ENCODE measurements around the gene AQP4. TPM values are rescaled to one million over a fixed set of nuclear protein-coding genes. Genes with fewer than 3 reads are reported as not detected.

Gene AQP4
- total RNA-seq, 1 donor from 2014 or later = not detected

DNA sequence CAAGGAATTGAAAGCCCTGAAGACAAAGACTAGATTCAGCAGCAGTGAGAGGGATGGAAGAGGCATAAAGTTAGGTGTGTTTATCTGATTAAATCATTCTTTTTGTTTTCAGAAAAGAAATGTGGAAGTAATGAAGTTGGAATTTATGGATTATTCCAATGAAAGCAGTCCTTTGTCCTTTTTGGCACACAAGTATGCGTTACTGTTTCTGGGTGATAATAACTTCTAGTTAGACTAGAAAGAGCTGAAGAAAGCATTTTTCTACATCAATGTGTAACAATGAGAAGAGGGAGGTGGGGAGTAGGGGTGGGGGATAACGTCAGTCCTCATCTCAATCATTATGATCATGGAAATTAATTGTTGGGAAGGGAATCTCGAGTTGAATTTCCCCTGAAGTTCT, 53.0 kb downstream of the AQP4 start:
- H3K27me3 Mint-ChIP-seq (ENCODE audit: low read depth) = peaks cover 10% of the 10 kb centered on the region
- H3K27ac Mint-ChIP-seq (ENCODE audit: unreplicated experiment) = no peak overlapping the region
- no peak overlapping the region for H3K4me3 Mint-ChIP-seq (ENCODE audit: unreplicated experiment)
- DNase-seq (ENCODE audit: low spot score) = no peak
- H3K4me1 Mint-ChIP-seq (ENCODE audit: low read depth) = no peaks in the 10 kb centered on the region
- TF ChIP-seq, protein P1, sequence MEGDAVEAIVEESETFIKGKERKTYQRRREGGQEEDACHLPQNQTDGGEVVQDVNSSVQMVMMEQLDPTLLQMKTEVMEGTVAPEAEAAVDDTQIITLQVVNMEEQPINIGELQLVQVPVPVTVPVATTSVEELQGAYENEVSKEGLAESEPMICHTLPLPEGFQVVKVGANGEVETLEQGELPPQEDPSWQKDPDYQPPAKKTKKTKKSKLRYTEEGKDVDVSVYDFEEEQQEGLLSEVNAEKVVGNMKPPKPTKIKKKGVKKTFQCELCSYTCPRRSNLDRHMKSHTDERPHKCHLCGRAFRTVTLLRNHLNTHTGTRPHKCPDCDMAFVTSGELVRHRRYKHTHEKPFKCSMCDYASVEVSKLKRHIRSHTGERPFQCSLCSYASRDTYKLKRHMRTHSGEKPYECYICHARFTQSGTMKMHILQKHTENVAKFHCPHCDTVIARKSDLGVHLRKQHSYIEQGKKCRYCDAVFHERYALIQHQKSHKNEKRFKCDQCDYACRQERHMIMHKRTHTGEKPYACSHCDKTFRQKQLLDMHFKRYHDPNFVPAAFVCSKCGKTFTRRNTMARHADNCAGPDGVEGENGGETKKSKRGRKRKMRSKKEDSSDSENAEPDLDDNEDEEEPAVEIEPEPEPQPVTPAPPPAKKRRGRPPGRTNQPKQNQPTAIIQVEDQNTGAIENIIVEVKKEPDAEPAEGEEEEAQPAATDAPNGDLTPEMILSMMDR (IDR thresholded peaks at IDR 0.05) = no peak
- no peaks in the 10 kb centered on the region for H3K36me3 Mint-ChIP-seq (ENCODE audit: low read depth)
- peaks cover 6% of the 10 kb centered on the region for H3K9me3 Mint-ChIP-seq (ENCODE audit: low read depth)

DNA sequence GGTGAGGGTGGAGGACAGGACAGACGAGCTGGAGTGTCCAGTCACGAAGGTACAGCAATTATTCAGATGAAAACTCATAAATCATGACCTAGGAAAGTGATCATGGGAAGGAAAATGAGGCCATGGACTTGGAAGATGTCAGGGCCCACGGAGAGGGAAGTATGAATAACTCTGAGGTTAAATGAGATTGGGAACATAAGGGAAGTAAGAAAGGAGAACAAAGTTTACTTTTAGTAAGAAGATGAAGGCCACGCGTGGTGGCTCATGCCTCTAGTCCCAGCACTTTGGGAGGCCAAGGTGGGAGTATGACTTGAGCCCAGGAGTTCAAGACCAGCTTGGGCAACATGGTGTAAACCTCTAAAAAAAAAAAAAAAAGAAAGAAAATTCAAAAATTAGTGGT, 56.2 kb downstream of the AQP4 start:
- Mint-ChIP-seq H3K27me3 (ENCODE audit: low read depth) (peaks cover 13% of the 10 kb centered on the region), H3K4me3 (ENCODE audit: unreplicated experiment) (no peak overlapping the region), H3K9me3 (ENCODE audit: low read depth) (no peaks in the 10 kb centered on the region), H3K4me1 (ENCODE audit: low read depth) (no peaks in the 10 kb centered on the region), H3K36me3 (ENCODE audit: low read depth) (no peaks in the 10 kb centered on the region), H3K27ac (ENCODE audit: unreplicated experiment) (no peak overlapping the region)
- DNase-seq (ENCODE audit: low spot score) = no peak
- TF ChIP-seq, protein P1 (IDR thresholded peaks at IDR 0.05) = no peak

DNA sequence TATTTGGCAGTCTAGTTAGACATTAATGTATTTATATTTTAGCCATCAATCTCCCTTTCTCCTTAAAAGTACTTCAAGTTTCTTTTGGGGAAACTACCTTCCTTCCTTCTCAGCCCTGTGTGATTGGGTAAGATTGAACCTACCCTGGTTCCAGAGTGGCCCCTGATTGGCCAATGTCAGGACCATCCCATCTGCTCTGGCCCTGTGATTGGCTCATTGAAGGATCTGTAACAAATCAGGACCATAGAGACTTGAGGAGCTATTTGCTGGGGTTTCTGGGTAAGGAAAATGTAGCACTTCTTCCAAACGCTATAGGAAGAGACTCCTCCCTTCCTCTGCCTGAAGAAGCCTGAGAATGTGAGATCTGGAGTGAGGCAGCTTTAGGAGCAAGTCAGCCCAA, 59.3 kb downstream of the AQP4 start:
- Mint-ChIP-seq H3K9me3 (ENCODE audit: low read depth) (peaks cover 2% of the 10 kb centered on the region), H3K36me3 (ENCODE audit: low read depth) (no peaks in the 10 kb centered on the region), H3K4me1 (ENCODE audit: low read depth) (no peaks in the 10 kb centered on the region), H3K27me3 (ENCODE audit: low read depth) (peaks cover 17% of the 10 kb centered on the region), H3K27ac (ENCODE audit: unreplicated experiment) (no peak overlapping the region), H3K4me3 (ENCODE audit: unreplicated experiment) (no peak overlapping the region)
- TF ChIP-seq, protein P1 (IDR thresholded peaks at IDR 0.05) = no peak
- no peak for DNase-seq (ENCODE audit: low spot score)

- Mint-ChIP-seq H3K4me1 (ENCODE audit: low read depth) (no peaks in the 10 kb centered on the region), H3K36me3 (ENCODE audit: low read depth) (no peaks in the 10 kb centered on the region), H3K9me3 (ENCODE audit: low read depth) (peaks cover 14% of the 10 kb centered on the region), H3K4me3 (ENCODE audit: unreplicated experiment) (no peak overlapping the region), H3K27ac (ENCODE audit: unreplicated experiment) (no peak overlapping the region), H3K27me3 (ENCODE audit: low read depth) (peaks cover 11% of the 10 kb centered on the region)
- no peak for DNase-seq (ENCODE audit: low spot score)
- TF ChIP-seq, protein P1 (IDR thresholded peaks at IDR 0.05) = peak; percentile 66
These were observed 61.0 kb downstream of the AQP4 start for GRCh38 chr18:26804519-26804918.

GRCh38 chr18:26803643-26804042, 61.9 kb downstream of the AQP4 start:
- H3K4me3 Mint-ChIP-seq (ENCODE audit: unreplicated experiment) = no peak overlapping the region
- no peaks in the 10 kb centered on the region for H3K4me1 Mint-ChIP-seq (ENCODE audit: low read depth)
- H3K9me3 Mint-ChIP-seq (ENCODE audit: low read depth) = peaks cover 22% of the 10 kb centered on the region
- TF ChIP-seq, protein P1 (IDR thresholded peaks at IDR 0.05) = no peak
- DNase-seq (ENCODE audit: low spot score) = no peak
- H3K27ac Mint-ChIP-seq (ENCODE audit: unreplicated experiment) = no peak overlapping the region
- H3K36me3 Mint-ChIP-seq (ENCODE audit: low read depth) = peaks cover 4% of the 10 kb centered on the region
- peaks cover 11% of the 10 kb centered on the region for H3K27me3 Mint-ChIP-seq (ENCODE audit: low read depth)
